GM23338 (cell line): ENCODE measurements around the gene TCEA2.
A peak's percentile ranks its signal among the peaks of the same experiment; 100 is the strongest.

Experiments used
- CREB1 ChIP-seq: fragments of 250-450 bp; sonication (Bioruptor Pico); IDR thresholded peaks from 2 replicates; pipeline ENCODE4 v1.5.0; 2020; ENCODE audit warnings: low read depth, mild to moderate bottlenecking, moderate library complexity
- CTCF ChIP-seq, 2 experiments: fragments of 200-600 bp in 1 of 2; sonication (generic) in 1 of 2; conservative IDR thresholded peaks; 2 replicates each; pipeline versions ENCODE4 v1.5.1 to v1.6.1; 2016 to 2017; ENCODE audit warnings: antibody characterized with exemption in 2 of 2, low read depth in 2 of 2, mild to moderate bottlenecking in 2 of 2, moderate library complexity in 1 of 2
- ETS1 ChIP-seq: IDR thresholded peaks from 2 replicates; pipeline ENCODE4 v1.6.1; 2016; ENCODE audit warnings: antibody characterized with exemption
- EZH2 ChIP-seq: fragments of 200-600 bp; sonication (generic); IDR thresholded peaks from one replicate; pipeline ENCODE4 v1.8.0; 2017; ENCODE audit warnings: antibody characterized with exemption, mild to moderate bottlenecking, low read depth; ENCODE audit not compliant: unreplicated experiment
- EZH2phosphoT487 ChIP-seq: fragments of 200-600 bp; sonication (generic); IDR thresholded peaks from one replicate; pipeline ENCODE4 v1.8.1; 2018; ENCODE audit warnings: antibody characterized with exemption; ENCODE audit not compliant: unreplicated experiment
- JUNB ChIP-seq: IDR thresholded peaks from one replicate; pipeline ENCODE4 v1.6.1; 2016; ENCODE audit warnings: antibody characterized with exemption; ENCODE audit not compliant: unreplicated experiment
- NANOG ChIP-seq: IDR thresholded peaks from 2 replicates; pipeline ENCODE4 v1.6.1; 2016; ENCODE audit warnings: antibody characterized with exemption, borderline replicate concordance
- POLR2AphosphoS5 ChIP-seq: IDR thresholded peaks from 2 replicates; pipeline ENCODE4 v1.6.1; 2016; ENCODE audit warnings: antibody characterized with exemption, low read depth
- REST ChIP-seq: IDR thresholded peaks from one replicate; pipeline ENCODE4 v1.6.1; 2018; ENCODE audit warnings: antibody characterized with exemption; ENCODE audit not compliant: unreplicated experiment
- STAT1 ChIP-seq: IDR thresholded peaks from one replicate; pipeline ENCODE4 v1.6.1; 2016; ENCODE audit warnings: antibody characterized with exemption; ENCODE audit not compliant: unreplicated experiment
- ZNF114 ChIP-seq: fragments of 250-450 bp; sonication (Bioruptor Pico); IDR thresholded peaks from 2 replicates; pipeline ENCODE4 v1.5.0; 2020; ENCODE audit warnings: mild to moderate bottlenecking, moderate library complexity
- ZNF331 ChIP-seq: fragments of 250-450 bp; sonication (Bioruptor Pico); IDR thresholded peaks from 2 replicates; pipeline ENCODE4 v1.5.0; 2020; ENCODE audit warnings: low read depth, mild to moderate bottlenecking, moderate library complexity
- ZNF462 ChIP-seq: fragments of 250-450 bp; sonication (Bioruptor Pico); IDR thresholded peaks from 2 replicates; pipeline ENCODE4 v1.5.0; 2020; ENCODE audit warnings: mild to moderate bottlenecking, moderate library complexity

GRCh38 chr20:64083804-64084684 is 21.0 kb downstream of the TCEA2 start, which contains the start of gene LKAAEAR1:
- TF ChIP-seq JUNB (no peak), EZH2 (peak; percentile 59), ETS1 (no peak), CTCF (conservative IDR thresholded peaks at IDR 0.05; ENCODE audit: low read depth in 2 of 2) (no peak; a peak in 1 of 4 replicates), REST (no peak), POLR2AphosphoS5 (peak; percentile 56; the same call in 1 of the 2 replicates), EZH2phosphoT487 (no peak), CREB1 (CRISPR knock-in tag) (no peak), ZNF114 (CRISPR knock-in tag) (no peak), NANOG (no peak), STAT1 (no peak), ZNF331 (CRISPR knock-in tag) (no peak), ZNF462 (no peak)
